A204.1 (cell line): ENCODE data around the gene SPOPL.
"Not testable (repeated sequence)": the region's sequence is repeated elsewhere in the genome, so short reads cannot be mapped to it uniquely, and the experiment has no call there.

Source experiments
- FAIRE-seq: peaks from 2 replicates; lab custom pipeline; 2012; peaks lifted over from hg19 to GRCh38; lab: Jason Lieb, UNC

SPOPL gene

DNA sequence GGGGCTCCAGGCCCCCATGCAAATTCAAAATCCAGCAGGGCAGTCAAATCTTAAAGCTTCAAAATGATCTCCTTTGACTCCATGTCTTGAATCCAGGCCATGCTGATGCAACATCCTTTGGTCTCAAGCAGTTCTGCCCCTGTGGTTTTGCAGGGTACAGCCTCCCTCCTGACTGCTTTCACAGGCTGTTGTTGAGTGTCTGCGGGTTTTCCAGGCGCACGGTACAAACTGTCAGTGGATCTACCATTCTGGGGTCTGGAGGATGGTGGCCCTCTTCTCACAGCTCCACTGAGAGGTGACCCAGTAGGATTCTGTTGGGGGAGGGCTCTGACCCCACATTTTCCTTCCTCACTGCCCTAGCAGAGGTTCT lies 22.1 kb downstream of the SPOPL start:
- not testable (repeated sequence) for FAIRE-seq

DNA sequence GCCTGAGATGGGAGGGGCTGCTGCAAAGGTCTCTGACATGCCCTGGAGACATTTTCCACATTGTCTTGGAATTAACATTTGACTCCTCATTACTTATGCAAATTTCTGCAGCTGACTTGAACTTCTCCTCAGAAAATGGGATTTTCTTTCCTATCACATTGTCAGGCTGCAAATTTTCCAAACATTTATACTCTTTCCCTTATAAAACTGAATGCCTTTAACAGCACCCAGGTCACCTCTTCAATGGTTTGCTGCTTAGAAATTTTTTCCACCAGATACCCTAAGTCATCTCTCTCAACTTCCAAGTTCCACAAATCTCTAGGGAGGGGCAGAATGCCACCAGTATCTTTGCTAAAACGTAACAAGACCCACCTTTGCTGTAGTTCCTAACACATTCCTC lies 22.8 kb downstream of the SPOPL start:
- FAIRE-seq: not testable (repeated sequence)

DNA sequence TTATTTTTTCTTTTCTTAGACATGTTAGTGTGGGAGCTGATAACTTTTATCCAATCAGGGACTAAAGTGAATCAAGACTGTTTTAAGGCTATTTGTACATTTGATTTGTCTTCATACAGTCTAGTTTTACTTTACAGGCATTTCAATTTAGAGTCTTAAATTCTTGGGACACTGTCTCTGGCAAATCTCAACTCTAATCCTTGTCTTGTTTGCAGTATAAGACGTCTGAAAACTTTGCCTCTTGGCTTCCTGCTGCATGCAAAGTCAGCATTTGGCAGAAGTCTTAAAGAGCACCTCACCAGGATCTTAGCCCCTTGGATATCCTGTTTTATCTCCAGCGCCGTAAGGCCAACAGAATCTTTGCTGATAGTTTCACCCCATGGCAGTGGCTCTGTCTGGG lies 30.3 kb downstream of the SPOPL start:
- no peak for FAIRE-seq

DNA sequence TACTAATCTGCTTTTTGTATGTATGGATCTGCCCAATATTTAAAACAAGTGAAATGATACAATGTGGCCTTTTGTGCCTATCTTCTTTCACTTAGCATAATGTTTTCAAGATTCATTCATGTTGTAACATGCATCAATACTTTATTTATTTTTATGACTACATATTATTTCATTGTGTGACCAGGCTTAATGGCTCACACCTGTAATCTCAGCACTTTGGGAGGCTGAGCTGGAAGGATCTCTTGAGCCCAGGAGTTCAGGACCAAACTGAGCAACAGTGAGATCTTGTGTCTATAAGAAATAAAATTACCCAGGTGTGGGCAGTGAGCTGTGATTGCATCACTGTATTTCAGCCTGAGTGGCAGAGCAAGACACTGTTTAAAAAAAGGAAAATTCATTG lies 33.2 kb downstream of the SPOPL start:
- no peak for FAIRE-seq

DNA sequence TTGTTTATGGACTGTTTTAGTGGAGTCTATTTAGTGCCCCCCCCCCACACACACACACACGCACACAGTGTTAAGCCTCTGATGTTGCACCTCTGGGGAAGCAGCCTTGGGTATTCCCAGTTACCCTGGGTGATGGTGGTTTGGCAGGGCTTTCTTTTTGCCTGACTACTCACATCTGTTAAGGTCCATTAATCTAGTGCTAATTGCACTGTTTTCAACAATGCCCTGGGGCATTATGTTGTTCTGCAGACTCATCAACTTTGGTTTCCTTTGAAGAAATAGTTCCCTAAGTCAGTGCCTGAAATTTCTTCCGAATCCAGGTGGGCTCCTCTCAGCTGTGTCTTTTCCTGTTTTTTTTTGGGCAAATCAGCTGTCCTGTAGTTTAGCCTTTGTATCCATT lies 34.7 kb downstream of the SPOPL start:
- no peak for FAIRE-seq

DNA sequence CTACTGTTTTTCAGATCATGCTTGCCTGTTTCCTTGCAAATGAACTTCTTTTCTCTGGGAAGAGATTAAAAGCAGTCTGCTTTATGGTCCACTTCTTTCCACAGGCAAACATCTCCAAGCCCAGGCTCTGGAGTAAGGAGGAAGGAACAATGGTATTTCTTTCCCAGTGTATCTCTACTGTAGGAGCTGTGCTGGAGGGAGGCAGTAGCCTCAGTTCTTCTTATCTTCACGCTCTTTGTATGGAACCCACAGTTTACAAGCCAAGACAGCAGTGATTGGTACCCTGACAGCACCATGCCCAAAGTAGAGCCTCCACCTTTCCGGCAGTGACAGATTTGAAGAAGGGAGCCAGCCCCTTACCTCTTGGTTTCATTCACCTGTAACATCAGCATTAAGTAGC lies 35.2 kb downstream of the SPOPL start:
- FAIRE-seq: no peak

DNA sequence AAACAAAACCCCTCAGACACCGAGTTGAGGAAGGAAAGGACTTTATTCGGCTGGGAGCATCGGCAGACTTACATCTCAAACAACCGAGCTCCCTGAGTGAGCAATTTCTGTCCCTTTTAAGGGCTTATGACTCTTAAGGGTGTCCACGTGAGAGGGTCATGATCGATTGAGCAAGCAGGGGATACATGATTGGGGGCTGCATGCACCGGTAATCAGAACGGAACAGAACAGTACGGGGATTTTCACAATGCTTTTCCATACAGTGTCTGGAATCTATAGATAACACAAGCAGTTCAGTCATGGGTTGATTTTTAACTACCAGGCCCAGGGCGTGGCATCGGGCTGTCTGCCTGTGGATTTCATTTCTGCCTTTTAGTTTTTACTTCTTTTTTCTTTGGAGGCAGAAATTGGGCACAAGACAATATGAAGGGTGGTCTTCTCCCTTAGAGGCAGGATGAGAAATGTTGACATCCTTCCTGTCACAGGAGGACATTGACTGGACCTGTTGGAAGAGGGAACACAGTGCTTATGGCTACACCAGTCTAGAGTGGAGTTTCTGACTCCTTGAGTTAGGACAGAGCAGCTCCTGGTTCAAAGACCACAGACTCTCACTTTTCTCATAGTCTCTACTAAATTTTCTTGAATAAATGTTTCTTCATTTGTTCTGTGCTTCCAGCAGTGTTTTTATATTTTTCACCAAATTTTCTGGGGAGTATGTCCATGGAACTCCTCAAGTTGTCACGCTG lies 35.8 kb downstream of the SPOPL start:
- no peak for FAIRE-seq

DNA sequence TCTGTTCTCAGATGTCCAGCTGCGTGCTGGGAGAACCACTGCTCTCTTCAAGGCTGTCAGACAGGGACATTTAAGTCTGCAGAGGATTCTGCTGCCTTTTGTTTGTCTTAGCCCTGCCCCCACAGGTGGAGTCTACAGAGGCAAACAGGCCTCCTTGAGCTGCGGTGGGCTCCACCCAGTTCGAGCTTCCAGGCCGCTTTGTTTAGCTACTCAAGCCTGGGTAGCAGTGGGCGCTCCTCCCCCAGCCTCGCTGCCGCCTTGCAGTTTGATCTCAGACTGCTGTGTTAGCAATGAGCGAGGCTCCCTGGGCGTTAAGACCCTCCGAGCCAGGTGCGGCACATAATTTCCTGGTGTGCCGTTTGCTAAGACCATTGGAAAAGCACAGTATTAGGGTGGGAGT lies 42.6 kb downstream of the SPOPL start:
- FAIRE-seq: not testable (repeated sequence)

DNA sequence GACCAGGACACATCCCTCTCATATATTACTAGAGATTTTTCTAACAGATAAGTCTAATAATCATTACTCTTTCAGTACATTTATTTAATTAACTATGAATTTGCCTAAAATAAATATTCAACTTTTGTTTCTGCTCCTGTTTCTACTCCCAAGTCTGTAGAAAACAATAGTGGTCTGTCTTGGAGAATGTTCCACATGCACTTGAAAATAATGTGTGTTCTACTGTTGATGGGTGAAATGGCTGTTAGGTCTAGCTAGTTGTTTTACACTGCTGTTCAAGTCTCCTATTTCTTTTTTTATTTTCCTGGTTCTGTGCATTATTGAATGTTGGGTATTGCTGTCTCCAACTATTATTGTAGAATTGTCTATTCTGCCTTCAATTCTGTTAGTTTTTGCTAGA lies 47.2 kb downstream of the SPOPL start:
- FAIRE-seq: no peak

DNA sequence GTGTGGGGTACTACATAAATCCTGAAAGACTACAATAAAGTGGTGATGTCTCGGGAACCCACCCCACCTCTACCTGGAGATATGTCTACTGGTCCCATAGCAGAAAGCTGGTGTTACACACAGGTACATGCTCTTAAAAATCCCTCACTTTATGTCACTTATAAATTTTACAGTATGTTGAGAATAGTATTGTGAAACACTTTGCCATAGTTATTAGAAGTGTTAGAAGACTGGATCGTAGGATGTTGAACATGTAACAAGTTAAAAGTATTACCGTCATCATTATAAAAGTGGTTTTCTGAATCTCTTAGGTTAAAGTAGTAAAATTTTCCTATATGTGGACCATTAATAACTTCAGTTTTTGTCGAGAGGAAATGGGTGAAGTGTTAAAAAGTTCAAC lies 48.6 kb downstream of the SPOPL start:
- FAIRE-seq: no peak

DNA sequence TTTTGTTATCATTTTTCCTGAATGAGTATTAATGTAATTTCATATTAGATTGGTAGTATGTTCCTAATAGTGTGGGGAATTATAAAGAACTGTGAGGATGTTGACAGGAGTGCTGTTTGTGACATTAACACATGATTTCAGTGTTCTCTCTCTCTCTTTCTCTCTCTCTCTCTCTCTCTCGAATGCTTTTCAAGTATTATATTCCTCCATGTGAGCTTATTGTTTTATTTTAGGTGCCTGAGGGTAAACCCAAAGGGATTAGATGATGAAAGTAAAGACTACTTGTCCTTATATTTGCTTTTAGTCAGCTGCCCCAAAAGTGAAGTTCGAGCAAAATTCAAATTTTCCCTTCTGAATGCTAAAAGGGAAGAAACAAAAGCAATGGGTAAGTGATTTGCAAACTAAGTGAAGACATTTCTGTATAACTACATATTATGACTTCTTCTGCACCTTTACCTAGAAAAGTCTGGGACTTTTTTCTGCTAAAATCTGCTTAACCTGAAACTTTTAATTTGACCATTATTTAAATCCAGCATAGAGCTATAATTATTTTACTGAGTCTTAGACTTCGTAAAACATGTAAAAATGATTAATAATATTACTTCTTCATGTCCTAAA lies 49.2 kb downstream of the SPOPL start:
- no peak for FAIRE-seq

DNA sequence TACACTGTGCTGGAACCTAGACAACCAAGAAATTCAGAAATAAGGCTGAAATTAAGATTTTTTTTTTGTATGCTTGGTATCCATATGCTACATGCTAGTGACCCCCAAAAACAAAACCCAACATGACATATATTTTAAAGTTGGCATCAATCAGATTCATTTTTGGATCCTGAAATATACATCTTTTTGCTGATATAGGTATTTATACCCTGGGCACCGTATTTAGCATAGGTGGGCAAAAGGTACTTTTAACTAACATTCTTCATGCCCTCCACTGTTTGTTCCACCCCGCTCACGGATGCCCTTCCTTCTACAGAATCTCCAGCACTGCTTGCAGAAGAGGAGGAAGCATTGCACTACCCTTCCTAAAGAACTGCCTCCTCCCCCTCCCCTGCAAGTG lies 52.6 kb downstream of the SPOPL start:
- no peak for FAIRE-seq

DNA sequence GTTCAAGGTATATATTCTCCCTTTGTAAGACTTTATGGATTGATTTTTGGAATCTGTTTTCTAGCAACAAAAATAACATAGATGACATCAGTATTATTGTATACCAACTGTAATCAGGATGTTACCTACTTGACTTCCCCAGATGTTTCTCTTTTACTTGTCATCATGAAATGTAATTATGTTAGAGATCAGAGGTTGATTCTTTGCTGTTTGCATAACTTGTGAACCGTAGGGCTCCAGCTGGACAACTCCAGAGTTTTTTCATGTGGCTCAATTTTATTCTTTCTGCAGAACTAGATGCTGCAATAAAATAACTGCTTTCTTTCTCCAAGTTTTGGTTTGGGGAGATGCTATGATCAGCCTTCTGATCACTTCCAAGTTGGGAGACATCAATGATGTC lies 58.1 kb downstream of the SPOPL start:
- FAIRE-seq: no peak

DNA sequence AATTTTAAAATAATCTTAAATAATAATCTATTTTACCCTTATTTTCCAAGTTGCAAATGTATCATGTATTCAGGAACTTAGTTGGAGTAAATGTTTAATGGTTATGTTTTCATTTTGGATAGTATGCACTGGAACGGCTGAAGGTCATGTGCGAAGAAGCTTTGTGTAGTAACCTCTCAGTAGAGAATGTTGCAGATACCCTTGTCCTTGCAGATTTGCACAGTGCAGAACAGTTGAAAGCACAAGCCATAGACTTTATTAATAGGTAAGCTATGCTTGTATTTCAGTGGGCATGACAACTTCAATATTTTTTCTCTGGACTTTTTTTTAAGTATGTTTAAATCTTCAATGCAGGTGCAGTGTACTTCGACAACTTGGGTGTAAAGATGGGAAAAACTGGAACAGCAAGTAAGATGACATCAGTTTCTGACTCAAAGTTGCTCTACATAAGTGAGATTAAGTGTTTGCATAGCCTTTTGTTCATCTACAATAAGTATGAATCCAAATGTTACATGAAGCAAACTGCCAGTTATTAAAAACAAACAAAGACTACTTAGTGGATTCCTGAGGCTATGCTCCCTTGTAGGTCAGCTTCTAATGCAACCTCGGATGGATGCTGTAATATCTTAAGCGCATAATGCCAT lies 63.1 kb downstream of the SPOPL start:
- no peak for FAIRE-seq

DNA sequence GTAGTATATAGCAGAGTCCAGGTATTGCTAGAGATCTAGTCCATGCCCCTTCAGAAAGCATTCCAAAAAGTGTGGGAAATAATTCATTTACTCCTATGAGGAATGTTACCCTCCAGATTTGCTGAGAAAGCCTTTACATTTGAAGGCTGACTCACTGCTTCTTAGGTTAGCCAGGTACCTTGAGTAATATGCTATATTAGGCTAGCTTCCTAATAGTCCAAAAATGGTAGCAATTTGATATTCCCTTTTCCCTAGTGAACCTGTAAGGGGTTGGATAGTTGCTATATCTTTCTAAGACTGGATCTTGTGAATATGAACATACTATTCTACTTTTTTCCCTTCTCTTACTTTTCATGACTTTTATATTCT lies 63.6 kb downstream of the SPOPL start:
- FAIRE-seq: no peak

DNA sequence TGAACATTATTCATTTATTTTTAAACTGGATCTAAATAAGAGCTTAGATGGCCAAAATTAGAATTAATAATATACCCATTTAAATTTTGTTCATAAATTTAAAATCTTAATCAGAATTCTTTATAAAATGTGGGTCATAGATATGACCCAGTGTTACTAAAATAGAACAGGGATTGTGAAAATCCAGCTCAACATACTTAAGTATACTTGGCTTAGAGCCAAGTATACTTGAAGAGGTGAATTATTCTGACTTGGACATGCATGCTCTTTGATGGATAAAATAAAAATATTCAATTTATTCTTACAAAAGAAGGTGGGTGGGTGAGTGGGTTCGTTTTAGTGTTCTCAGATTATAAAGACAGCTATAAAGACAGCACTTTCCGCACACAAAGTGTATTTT lies 70.7 kb downstream of the SPOPL start:
- peak; percentile 37 for FAIRE-seq

DNA sequence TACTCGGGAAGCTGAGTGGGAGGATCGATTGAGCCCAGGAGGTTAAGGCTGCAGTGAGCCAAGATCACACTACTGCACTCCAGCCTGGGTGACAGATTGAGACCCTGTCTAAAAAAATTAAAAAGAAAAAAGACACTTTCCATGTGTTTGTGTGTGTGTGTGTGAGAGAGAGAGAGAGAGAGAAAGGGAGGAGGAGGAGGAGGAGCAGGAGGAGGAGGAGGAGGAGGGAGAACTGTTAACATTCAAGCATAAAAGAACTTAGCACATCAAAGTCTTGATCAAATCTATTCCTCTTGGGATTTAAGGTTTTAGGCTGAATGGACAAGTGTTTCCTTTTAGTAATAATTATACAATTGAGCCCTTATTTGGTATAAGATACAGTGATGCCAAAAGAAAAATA lies 75.5 kb downstream of the SPOPL start:
- no peak for FAIRE-seq

DNA sequence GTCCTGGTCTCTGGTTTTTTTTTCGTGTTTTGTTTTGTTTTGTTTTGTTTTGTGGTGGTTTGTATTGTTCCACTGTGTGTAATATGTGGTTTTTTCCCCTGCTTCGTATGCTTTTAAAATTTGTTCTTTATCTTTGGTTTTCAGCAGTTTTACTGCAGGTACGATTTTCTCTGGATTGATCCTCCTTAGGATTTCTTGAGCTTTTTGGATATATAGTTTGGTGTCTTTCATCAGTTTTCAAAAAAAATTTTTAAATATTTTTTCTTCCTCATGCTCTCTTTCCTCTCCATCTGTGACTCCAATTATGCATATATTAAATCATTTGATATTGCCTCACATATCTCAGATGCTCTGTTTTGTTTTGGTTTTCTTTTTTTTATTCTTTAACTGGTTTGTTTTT lies 78.0 kb downstream of the SPOPL start:
- FAIRE-seq: no peak

DNA sequence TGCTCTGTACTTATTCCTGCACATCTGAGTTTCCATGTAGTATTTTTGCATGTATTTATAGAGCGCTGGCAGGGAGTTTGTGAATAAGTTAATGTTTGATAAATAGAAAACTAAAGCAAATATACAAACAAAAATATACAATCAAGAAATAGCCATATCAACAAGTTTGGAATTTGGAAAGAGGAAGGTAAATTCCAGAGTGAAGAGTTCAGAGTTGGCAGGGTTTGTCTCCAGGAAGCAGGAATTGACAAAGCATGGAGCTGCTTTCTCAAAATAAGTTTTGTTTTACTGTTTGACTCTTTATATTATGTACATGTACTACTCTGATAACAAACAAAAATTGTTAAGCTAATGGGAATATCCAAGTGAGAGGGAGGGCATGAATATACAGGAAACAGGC lies 80.3 kb downstream of the SPOPL start:
- no peak for FAIRE-seq

DNA sequence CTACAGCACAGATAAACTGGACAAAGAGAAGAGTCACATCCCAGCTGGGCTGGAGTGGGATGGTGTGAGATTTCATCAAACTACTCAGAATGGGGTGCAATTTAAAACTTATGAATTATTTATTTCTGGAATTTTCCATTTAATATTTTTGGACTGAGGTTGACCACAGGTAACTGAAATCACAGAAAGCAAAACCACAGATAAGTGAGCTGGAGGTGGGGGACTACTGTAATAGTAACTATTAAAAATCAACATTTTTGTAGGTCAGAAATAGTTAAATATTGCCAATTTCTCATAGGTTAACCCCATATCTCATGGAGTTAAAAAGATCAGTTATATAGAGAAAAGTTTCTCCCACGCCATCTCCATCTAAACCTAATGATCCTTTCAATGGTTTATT lies 88.1 kb downstream of the SPOPL start:
- FAIRE-seq: no peak

DNA sequence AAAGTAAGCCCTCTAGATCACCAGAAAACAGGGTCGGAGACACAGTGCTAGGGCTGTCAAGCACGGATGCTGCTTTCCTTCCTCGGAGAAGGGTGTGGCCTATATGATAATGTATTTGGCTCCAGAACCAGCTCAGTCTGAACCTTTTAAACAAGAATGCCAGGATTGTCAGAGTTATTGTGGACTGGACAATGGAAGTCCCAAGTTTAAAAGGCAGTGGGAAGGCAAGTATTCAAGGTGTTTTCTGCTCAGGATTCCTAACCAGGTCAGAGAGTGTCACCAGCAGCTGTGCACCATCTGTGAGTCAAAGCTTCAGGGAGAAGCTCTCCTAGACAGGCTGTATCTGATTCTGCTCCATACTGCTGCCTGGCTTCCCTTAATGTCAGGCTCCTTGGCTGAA lies 94.8 kb downstream of the SPOPL start:
- FAIRE-seq: no peak

DNA sequence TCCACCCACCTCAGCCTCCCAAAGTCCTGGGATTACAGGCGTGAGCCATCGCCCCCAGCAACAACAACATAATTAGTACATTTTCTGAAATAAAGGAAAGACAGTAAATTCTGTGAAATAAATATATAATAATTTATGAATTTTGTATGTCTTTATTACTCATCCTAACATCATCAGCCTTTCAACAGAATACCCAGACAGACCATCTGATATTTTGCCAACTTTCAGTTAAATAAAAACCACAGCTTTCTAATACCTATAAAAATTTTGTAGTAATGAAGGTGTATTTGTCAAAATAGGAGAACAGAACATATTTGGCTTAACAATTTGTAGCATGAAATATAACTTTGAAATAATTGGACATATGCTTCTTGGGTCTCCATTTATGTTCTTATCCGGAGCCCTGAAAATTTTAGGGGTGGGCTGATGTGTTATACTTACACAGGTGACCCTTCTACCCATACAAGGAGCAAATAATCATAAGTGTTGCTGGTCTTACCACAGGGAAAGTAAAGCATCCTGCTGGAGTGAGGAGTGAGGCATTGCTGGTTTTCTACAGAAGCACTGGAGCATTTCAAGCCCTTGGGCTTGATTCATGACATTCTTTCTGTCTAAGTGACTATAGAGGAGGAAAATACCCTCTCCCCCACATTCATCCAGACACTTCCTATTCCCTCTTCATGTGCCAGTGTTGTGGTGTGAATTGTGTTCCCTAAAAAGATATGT lies 99.3 kb downstream of the SPOPL start:
- FAIRE-seq: no peak

DNA sequence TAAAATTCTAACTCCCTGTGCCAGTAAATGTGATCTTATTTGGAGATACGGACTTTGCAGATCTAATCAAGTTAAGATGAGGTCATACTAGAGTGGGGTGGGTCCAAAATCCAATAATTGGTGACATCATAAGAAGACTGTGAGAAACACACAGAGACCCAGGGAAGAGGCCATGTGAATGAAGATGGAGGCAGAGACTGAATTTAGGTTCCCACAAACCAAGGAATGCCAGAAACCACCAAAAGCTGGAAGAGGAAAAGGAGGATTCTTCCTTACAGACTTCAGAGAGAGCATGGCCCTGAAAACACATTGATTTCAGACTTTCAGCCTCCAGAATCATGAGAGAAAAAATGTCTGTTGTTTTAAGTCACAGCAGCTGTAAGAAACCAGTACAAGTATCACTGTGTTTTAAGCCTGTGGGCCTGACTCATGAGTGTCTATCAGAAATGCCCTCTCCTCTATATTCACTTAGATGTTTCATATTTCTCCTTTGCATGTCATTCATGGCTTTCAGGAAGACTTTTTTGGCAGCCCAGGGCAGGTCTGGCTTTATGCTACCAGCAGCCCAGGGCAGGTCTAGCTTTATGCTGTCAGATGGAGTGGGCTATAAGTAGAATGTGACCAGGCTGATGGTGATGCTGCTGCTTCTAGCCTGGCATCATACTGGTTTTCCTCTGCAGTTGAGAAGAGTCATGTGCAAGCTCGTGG lies 100.0 kb downstream of the SPOPL start:
- FAIRE-seq: no peak
